Activated CD8-positive, alpha-beta memory T cell treated with anti-CD3 and anti-CD28 coated beads, Interleukin-2, amount 50 U/mL, for 48 hours (primary cell): ENCODE results near the gene ADGRV1.
"Not testable (repeated sequence)": the region's sequence is repeated elsewhere in the genome, so short reads cannot be mapped to it uniquely, and the experiment has no call there.

Experiments
- DNase-seq: peaks from one replicate; pipeline ENCODE4 v3.0.0-alpha.2; 2020

ADGRV1 gene

DNA sequence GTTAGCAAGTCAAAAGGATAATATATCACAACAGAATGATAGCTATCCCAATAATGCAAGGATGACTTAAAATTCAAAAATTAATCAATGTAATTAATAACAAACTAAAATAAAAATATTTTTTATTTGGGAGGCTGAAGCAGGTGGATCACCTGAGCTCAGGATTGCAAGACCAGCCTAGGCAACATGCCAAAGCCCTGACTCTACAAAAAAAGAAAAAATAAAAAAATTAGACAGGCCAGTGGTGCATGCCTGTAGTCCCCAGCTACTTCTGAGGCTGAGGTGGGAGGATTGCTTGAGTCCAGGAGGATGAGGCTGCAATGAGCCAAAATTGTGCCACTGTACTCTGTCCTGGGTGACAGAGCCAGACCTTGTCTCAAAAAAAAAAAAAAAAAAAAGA is 399.3 kb downstream of the ADGRV1 start:
- DNase-seq, result no peak

DNA sequence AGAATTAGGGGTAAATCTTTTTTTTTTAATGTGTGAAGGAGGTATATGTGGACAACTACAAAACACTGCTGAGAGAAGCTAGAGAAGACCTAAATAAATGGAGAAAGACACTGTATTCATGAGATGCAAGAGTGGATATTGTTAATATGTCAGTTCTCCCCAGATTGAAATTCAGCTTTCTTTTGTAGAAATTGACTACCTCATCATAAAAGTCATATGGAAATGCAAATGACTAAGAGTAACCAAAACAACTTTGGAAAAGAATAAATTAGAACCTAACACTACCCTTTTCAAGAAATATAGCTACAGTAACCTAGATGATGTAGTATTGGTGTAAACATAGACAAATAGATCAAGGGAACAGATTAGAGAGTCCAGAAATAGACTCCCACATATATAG is 400.7 kb downstream of the ADGRV1 start:
- DNase-seq, result no peak

DNA sequence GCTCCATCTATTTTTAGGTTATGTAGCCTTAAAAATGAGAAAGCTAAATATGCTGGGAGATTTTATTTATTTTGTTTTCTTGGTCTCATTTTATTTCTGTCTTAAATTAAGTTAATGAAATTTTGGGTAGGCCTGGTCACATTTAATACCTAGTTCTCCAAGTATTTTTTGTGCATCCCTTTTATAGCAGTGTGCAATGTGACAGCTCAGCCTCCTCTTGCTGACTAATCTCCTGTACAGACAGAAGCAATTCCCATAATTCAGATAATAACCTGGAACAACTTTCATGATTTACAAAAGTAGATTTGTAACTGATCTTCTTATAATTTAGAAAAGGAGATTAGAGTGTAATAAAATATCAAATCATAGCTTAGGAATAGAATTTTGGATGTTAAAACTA is 403.9 kb downstream of the ADGRV1 start:
- DNase-seq, result no peak

DNA sequence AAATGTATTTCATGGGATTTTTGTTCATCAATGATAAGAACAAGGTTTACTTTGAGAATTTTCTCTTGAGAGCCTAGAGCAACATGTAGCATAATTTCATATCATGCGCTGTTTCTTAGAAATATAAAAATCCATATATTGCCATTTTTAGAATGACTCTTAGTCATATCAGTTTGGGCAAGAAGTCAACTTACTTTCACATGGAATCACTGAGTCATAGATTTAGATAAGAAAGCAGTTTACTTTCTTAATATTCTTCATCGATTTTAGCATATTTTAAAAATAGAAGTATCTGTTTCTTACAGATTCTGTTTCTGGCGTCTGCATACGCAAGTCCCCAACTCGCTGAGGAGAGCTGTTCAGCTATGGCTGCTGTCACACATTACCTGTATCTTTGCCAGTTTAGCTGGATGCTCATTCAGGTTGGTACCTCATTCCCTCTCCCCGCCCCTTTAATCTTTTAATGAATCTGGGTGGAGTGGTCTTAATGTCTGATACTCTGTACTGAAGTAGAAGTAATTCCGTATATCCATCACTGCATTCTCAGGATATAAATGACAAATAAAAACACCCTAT is 406.6 kb downstream of the ADGRV1 start:
- no peak for DNase-seq

DNA sequence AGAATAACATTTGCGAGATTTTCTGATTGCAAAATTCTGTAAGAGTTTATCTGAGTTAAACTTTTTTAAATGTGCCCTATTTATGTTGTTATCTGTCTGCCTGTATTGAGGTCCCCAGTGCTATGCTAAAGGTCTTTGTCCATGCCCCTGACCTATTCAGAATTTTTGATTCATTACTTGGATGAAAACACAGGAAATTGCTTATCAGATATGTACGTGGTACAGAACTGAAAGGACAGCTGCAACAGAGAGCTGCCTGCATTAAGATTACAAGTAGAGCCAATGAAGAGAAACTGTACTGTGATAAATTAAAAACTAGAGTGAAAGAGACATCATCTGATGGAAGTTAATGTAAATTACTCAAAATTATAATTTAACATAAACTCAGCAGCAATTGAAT is 408.8 kb downstream of the ADGRV1 start:
- DNase-seq, result no peak

DNA sequence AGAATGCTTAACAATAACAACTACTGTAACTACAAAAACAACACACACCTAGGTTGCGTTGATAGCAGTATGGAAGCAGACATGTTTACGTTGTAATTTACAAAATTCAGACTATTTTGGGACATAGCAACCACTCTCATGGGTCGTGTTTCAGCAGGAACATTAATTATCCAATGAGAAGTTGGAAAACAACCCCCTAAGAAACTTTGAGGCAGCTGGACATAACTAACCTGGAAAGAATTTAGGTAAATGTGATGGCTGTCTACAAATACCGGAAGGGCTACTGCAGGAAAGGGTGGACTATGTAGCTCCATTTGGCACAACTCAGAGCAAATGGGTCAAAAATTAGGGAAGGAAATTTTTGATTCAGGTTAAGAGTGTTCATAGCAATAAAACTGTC is 409.3 kb downstream of the ADGRV1 start:
- no peak for DNase-seq

DNA sequence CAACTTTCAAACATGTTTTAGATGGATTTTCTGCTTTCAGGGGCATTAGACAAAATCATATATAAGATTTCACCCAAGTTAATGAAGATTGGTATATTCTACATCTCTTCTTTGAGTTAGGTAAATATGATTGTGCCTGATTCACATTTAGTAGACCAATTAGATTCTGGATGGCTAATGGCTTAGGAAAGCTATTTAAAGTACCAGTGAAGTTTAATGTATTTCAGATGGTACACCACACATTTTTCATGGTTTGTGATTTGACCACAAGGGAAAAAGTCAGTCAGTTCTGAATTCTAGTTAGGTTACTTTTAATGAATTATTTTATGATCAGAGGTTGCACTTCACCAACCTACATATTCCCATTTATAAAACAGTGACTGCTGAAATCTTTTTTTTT is 409.7 kb downstream of the ADGRV1 start:
- no peak for DNase-seq

DNA sequence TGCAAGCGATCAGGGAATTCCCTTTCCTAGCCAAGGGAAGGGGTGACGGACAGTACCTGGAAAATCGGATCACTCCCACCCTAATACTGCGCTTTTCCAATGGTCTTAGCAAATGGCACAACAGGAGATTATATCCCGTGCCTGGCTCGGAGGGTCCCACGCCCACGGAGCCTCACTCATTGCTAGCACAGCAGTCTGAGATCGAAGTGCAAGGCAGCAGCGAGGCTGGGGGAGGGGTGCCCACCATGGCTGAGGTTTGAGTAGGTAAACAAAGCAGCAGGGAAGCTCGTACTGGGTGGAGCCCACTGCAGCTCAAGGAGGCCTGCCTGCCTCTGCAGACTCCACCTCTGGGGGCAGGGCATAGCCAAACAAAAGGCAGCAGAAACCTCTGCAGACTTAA is 411.3 kb downstream of the ADGRV1 start:
- DNase-seq, result not testable (repeated sequence)

DNA sequence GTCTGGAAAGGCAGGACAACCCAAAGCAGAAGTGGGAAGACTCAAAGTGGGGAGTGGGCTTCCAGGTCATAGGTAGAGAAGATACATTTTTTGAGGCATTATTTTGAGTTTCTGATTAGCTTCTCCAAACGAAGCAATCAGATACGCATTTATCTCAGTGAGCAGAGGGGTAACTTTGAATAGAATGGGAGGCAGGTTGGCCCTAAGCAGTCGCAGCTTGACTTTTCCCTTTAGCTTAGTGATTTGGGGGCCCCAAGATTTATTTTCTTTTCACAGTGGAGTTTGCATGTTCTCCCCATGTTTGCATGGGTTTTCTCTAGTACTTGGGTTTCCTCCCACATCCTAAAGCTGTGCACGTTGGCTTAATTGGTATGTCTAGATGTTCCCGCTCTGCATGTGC is 422.6 kb downstream of the ADGRV1 start:
- no peak for DNase-seq

DNA sequence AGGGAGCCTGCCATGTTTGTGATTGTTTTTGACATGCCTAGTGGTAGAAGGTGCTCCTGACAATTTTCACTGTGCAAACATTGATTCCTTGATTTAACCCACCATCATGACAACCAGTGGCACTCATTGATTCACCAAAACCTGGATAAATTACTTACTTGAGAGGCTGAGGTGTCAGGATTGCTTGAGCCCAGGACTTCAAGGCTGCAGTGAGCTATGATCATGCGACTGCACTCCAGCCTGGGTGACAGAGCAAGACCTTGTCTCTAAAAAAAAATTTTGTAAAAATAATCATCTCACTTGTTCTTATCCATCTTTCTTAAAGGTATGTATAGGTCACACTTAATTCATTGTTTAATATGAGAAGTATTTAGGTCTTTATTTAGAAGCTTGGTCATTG is 423.2 kb downstream of the ADGRV1 start:
- DNase-seq, result no peak

DNA sequence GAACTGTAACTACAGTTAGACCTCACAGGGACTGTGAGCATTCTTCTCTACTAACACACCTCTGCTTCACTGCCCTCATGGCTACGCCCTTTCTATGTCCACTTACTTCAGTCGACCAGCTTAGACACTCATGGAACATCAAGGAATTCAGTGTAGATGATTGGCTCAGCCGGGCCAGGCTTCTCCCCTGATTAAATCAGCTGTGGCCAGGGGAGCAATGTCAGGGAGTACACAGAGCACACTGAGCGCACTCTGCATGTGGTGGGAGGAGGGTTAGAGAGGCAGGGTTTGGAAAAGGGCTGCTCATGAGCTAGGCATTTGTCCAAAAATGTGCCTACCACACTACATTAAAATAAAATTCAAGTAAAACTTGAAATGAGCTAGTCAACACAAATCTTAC is 424.0 kb downstream of the ADGRV1 start:
- no peak for DNase-seq

DNA sequence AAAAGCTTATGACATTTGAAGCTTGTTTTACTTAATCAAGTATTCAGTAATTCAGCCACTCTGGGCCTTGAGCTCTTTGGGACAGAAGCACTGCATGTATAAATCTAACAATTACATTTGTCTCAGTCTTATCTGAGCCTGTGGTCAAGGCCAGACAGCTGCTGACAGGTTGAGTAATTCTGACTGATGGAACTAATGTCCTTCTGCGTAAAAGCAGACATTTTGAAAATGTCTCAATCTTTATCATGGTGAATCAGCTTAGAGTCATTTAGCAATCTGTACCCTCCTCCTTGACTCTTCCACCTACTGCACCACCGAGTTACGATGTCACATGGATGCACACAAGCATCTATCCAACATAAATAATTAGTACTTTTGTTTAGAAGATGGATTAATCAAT is 424.6 kb downstream of the ADGRV1 start:
- no peak for DNase-seq

DNA sequence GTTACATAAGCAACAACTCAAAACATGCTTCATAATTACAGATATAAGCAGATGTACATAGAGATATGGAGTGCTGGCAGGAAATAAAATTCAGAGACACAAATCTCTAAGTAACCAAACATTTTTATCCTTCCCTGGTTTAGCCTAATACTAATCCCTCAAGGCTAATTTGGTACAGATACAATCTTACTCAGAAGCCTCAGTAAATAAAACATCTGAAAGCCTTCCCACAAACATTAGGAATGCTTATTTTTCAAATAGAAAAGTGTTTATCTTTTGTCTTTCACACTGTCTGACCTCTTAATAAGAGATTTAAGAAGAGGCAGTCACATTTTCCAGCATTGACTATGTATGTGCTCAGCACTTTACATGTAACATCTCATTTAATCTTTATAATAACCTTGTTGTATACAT is 425.1 kb downstream of the ADGRV1 start:
- no peak for DNase-seq

DNA sequence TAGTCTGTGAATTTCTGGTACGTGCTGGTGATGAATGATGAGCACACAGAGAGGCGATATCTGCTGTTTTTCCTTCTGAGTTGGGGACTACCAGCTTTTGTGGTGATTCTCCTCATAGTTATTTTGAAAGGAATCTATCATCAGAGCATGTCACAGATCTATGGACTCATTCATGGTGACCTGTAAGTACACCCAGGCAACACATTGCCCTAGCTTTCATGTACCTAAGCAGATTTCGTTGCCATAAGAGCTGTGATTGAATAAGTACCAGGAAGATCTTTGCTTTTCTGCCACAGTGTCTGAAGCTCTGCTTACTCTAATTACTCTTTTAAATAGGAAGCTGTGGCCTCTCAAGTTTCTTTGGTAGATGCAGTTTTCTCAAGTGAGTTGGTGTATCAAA is 426.7 kb downstream of the ADGRV1 start:
- no peak for DNase-seq

DNA sequence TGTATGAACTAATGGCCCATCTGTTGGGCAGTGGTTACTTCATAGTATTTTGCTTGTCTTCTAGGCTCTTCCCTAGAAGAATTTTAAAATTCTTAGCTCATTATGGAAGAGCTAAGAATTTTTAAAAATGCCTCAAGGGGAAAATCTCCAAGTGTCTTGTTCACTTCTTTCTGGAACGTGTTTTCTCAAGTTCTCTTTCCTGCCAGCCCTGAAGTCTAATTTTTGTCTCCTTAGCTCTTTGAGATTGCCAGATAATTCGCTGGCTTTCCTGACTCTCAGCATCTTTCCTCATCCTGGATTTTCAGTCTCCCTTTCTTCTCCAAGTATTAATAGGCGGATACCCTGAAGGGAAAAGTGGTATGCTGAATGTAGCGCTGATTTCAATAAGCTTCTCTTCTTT is 429.1 kb downstream of the ADGRV1 start:
- no peak for DNase-seq

DNA sequence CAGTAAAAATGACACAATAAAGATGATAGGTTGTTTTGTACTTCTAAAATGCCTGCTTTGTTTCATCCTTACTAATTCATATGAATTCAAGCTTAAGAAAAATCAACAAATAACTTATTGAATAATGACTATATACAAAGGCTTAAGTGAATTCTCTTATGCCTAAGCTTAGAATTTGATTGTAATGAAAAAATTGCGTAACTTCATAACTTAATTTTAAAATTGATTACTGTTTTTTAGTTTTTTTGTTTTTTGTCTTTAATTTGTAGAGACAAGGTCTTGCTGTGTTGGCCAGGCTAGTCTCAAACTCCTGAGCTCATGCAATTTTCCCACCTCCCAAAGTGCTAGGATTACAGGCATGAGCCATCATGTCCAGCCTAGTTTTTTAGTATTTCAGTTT is 432.6 kb downstream of the ADGRV1 start:
- no peak for DNase-seq

DNA sequence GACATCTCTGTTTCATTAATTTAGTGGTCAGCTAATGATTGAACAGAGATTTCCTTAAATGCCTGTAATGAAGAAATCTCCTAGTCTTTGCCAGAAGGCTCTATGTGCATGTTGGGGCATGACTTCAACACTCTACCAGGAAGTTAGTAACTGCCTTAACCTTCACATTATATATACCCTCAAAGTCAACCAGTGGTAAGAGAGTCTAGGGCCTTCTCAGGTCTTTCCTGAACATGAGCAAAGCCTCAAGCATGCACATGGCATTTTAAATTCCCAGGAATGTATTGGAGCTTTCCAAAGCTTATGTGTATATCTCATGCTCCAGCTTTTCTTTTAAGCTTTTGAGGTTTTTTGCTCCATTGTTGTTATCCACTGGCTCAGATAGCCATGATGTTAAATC is 436.2 kb downstream of the ADGRV1 start:
- no peak for DNase-seq

DNA sequence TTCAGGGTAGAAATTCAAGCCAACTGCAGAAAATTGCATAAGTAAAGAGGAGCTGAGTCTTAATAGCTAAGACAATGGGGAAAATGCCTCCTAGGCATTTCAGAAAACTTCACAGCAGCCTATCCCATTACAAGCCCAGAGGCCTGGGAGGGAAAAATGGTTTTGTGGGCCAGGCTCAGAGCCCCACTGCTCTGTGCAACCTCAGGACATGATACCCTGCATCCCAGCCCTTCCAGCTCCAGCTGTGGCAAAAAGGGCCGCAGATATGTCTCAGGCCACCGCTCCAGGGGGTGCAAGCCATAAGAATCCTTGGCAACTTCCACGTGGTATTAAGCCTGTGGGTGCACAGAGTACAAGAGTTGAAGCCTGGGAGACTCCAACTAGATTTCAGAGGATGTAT is 437.5 kb downstream of the ADGRV1 start:
- no peak for DNase-seq

DNA sequence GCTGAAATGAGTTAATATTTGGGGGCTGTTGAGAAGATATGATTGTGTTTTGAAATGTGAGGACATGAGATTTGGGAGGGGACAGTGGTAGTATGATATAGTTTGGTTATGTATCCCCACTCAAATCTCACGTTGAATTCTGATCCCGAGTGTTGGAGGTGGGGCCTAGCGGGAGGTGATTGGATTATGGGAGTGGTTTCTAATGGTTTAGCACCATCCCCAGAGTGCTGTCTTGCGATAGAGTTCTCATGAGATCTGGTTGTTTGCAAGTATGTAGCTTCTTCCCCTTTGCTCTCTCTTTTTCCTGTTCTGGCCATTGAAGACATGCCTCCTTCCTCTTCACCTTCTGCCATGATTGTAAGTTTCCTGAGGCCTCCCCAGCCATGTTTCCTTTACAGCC is 438.5 kb downstream of the ADGRV1 start:
- no peak for DNase-seq

DNA sequence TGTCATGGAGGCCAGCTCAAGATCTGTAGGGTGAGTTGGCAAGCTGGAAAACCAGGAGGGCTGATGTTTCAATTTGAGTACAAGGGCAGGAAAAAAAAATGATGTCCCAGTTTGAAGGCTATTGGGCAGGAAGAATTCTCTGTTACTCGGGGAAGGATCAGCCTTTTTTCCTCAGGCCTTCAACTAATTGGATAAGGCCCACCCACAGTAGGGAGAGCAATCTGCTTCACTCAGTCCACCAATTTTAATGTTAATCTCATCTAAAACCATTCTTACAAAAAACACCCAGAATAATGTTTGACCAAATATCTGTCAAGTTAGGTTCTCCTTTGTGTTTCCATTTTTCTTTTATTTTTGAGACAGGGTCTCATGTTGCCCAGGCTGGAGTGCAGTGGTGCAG is 442.1 kb downstream of the ADGRV1 start:
- no peak for DNase-seq

DNA sequence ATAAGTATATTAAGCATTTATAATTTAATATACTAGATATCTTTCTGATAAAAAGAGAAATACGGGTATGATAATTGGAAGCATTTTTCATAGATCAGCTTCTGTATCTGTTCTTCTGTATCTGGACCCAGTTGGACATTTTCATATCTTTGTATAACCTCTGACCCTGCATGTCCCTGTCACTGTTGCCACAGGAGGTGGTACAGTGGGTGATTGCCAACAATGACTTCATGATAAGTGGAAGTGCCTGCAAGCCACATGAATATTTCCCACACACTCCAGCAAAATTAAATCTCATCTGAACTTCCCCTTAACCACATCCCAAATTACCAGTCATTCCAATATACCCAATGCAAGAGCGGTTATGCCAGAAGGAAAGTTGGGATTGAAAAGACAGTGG is 448.1 kb downstream of the ADGRV1 start:
- DNase-seq, result no peak

DNA sequence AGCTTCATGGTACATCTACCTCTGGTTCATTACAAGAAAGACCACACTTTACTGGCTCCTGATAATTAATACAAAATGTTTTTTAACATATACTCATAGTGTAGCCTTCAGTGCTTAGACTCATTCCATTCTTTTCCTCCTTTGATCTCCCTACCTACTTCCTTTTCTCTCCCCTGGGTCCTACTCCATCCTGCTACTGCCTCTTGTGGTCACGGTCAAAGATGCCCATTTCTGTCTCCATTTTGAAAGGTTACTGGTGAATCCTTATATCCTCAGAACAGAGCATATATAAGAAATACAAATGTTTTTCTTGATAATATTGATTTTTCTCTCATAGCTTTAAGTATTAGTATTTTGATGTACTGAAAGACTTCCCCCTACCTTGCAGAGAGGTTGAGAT is 448.7 kb downstream of the ADGRV1 start:
- DNase-seq, result no peak

DNA sequence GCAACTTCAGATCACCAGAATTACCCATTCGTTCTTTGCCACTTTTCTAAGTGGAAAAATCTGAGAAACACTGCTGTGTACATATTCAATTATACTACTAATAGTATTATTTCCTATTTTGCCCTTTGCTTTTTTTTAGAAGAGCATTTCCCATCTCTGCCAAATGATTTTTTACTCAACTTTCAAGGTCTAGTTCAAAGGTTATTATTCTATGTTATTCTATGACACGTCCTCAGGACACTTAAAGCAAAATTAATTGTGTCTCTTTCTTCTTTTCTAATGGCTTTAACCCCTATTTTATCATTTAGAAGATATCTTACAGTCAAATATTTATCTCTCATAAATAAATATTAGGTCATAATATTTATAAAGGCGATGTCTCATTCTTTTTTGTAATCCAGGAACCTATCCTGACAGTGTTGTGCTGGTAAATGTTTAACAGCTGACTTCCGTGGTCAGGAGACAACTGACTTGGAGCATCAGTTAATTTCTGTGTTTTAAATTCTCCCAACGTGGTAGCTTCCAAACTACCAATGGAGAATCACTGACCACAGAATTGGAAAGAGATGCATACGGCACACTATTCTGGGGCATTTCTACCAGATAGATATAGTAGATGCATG is 449.3 kb downstream of the ADGRV1 start:
- no peak for DNase-seq

DNA sequence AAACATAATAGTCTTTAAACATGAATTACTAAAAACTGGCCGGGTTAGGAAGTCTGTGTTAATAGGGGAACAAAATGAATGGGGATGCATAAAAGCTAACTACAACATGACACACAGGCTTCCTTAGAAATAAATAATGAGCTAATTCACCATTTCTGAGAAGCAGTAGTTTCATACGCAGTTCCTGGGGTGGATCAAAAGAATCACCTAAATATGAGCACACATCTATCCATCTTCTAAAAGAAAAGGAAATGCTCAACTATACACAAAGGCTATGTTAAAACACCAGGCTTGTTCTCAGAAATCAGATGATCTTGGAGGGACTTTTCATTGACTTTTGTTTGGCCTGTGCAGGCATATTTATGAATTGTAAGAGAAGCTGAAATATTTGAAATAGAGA is 451.5 kb downstream of the ADGRV1 start:
- DNase-seq, result no peak

DNA sequence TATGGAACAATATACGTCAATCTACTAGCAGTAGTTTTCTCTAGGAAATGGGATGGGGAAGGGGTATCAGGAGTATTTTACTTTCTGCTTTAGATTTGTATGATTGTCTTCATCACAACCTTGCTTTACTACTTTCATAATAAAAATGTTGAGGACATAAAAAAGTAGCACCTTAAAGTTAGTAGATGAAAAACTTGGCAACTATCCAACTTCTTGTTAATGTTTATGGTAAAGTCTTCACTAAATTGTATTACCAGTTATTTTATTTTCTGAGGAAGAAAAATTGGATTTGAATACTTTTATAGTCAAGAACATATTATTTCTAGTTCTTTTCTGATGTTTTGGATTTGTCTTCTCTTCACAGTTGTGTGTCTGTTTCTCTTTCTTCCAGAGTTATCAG is 452.4 kb downstream of the ADGRV1 start:
- no peak for DNase-seq

DNA sequence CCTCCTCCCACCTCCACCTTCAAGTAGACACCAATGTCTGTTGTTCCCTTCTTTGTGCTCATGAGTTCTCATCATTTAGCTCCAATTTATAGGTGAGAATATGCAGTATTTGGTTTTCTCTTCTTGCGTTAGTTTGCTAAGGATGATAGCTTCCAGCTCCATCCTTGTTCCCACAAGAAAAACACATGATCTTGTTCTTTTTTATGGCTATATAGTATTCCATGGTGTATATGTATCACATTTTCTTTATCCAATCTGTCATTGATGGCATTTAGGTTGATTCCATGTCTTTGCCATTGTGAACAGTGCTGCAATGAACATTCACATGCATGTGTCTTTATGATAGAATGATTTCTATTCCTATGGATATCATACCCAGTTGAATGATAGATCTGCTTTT is 454.3 kb downstream of the ADGRV1 start:
- DNase-seq, result not testable (repeated sequence)
